H1 (cell line): ENCODE results near the gene HNRNPU. TPM values are rescaled to one million over a fixed set of nuclear protein-coding genes. Genes with fewer than 3 reads are reported as not detected.

Experiments used
- CTCF ChIA-PET: fragments of 300-600 bp; sonication (Branson Sonifier 250); formaldehyde crosslinking; loops from one replicate; lab custom pipeline; 2021; ENCODE audit not compliant: partially characterized antibody; lab: Charles Lee
- POLR2A ChIA-PET: fragments of 300-600 bp; sonication (Branson Sonifier 250); formaldehyde crosslinking; loops from one replicate; lab custom pipeline; 2021; ENCODE audit warnings: inconsistent platforms; ENCODE audit not compliant: partially characterized antibody; lab: Charles Lee
- DNase-seq, 2 experiments: peaks; one replicate each; pipeline versions ENCODE4 v3.0.0 to v3.0.0-alpha.2; 2010 to 2022; ENCODE audit warnings: low spot score in 2 of 2, low read depth in 1 of 2, mixed read lengths in 1 of 2
- FAIRE-seq: peaks from 2 replicates; lab custom pipeline; 2011; peaks lifted over from hg19 to GRCh38; lab: Jason Lieb, UNC
- H2AFZ ChIP-seq: 2 replicates; pipeline ENCODE4 v1.8.1; 2012; ENCODE audit warnings: low read length, inconsistent platforms
- H2AK5ac ChIP-seq: 2 replicates; pipeline ENCODE4 v1.6.1; 2013; ENCODE audit warnings: low read depth, low read length
- H2BK120ac ChIP-seq: replicated peaks from 2 replicates; pipeline ENCODE3; 2013; ENCODE audit warnings: low read depth, low read length, inconsistent platforms
- H2BK12ac ChIP-seq: 2 replicates; pipeline ENCODE4 v1.6.1; 2013; ENCODE audit warnings: low read depth, low read length
- H2BK15ac ChIP-seq: 2 replicates; pipeline ENCODE4 v1.6.1; 2013; ENCODE audit warnings: low read length
- H2BK20ac ChIP-seq: 2 replicates; pipeline ENCODE4 v1.6.1; 2013; ENCODE audit warnings: low read length
- H2BK5ac ChIP-seq: 2 replicates; pipeline ENCODE4 v1.6.1; 2013; ENCODE audit warnings: low read depth, low read length
- H3K14ac ChIP-seq: 2 replicates; pipeline ENCODE4 v1.6.1; 2013; ENCODE audit warnings: inconsistent platforms; ENCODE audit not compliant: insufficient read length
- H3K18ac ChIP-seq: 2 replicates; pipeline ENCODE4 v1.6.1; 2013; ENCODE audit warnings: low read length; ENCODE audit errors: extremely low read depth
- H3K23ac ChIP-seq: 2 replicates; pipeline ENCODE4 v1.6.1; 2013; ENCODE audit warnings: inconsistent platforms; ENCODE audit not compliant: insufficient read length
- H3K23me2 ChIP-seq: 2 replicates; pipeline ENCODE4 v1.6.1; 2013; ENCODE audit warnings: low read depth, low read length
- H3K27ac ChIP-seq: 2 replicates; pipeline ENCODE4 v1.6.1; 2011; ENCODE audit warnings: low read depth, low read length, inconsistent platforms
- H3K27me3 ChIP-seq, 4 experiments: replicated peaks in 1 of 4; 1 replicate in 1 of 4; 2 replicates in 3 of 4; pipeline versions ENCODE4 v1.6.1 to v1.8.1; 2011 to 2013; ENCODE audit warnings: low read length in 3 of 4, mild to moderate bottlenecking in 3 of 4, inconsistent platforms in 2 of 4, mixed read lengths in 2 of 4, moderate library complexity in 1 of 4; ENCODE audit not compliant: control insufficient read depth in 3 of 4, insufficient read depth in 3 of 4; ENCODE audit errors: extremely low read depth in 1 of 4
- H3K36me3 ChIP-seq, 4 experiments: 2 replicates each; pipeline versions ENCODE4 v1.6.1 to v1.8.1; 2011 to 2013; ENCODE audit warnings: mild to moderate bottlenecking in 4 of 4, low read length in 3 of 4, moderate library complexity in 2 of 4, control low read depth in 1 of 4, inconsistent platforms in 1 of 4; ENCODE audit not compliant: insufficient read depth in 4 of 4, control insufficient read depth in 2 of 4
- H3K4ac ChIP-seq: replicated peaks from 2 replicates; pipeline ENCODE3; 2013; ENCODE audit warnings: low read length, low read depth, mixed read lengths, inconsistent platforms; ENCODE audit not compliant: insufficient read length
- H3K4me1 ChIP-seq, 4 experiments: replicated peaks in 1 of 4; 1 replicate in 1 of 4; 2 replicates in 3 of 4; pipeline versions ENCODE4 v1.6.1 to v1.8.1; 2011 to 2013; ENCODE audit warnings: low read length in 3 of 4, inconsistent platforms in 2 of 4, mixed read lengths in 1 of 4; ENCODE audit not compliant: insufficient read depth in 4 of 4, control insufficient read depth in 3 of 4
- H3K4me2 ChIP-seq, 2 experiments: 2 replicates each; pipeline versions ENCODE4 v1.6.1 to v1.8.1; 2011 to 2013; ENCODE audit warnings: low read depth in 2 of 2, low read length in 2 of 2, control low read depth in 1 of 2, inconsistent platforms in 1 of 2, mild to moderate bottlenecking in 1 of 2; ENCODE audit not compliant: insufficient read depth in 1 of 2
- H3K4me3 ChIP-seq, 4 experiments: fragments of 200-600, 300-600 bp in 1 of 4; sonication (generic), shearing (Covaris generic), sonication (Bioruptor Twin) in 1 of 4; 2 replicates each; pipeline versions ENCODE4 v1.5.1 to v1.8.1; 2011 to 2016; ENCODE audit warnings: low read length in 4 of 4, low read depth in 3 of 4, control low read depth in 2 of 4, inconsistent platforms in 2 of 4, mild to moderate bottlenecking in 2 of 4, mixed read lengths in 1 of 4, moderate library complexity in 1 of 4; ENCODE audit not compliant: insufficient read depth in 2 of 4; ENCODE audit errors: extremely low read depth in 1 of 4
- H3K56ac ChIP-seq: replicated peaks from 2 replicates; pipeline ENCODE3; 2013; ENCODE audit warnings: low read depth, mild to moderate bottlenecking, mixed read lengths, low read length, inconsistent platforms; ENCODE audit not compliant: insufficient read length
- H3K79me1 ChIP-seq: 2 replicates; pipeline ENCODE4 v1.6.1; 2013; ENCODE audit warnings: low read depth, low read length, control low read depth
- H3K79me2 ChIP-seq, 2 experiments: 2 replicates each; pipeline versions ENCODE4 v1.6.1 to v1.8.1; 2012 to 2013; ENCODE audit warnings: low read length in 2 of 2, mild to moderate bottlenecking in 2 of 2, inconsistent platforms in 1 of 2; ENCODE audit not compliant: insufficient read depth in 2 of 2, control insufficient read depth in 1 of 2
- H3K9ac ChIP-seq, 4 experiments: replicated peaks in 1 of 4; 1 replicate in 1 of 4; 2 replicates in 3 of 4; pipeline versions ENCODE4 v1.6.1 to v1.8.1; 2011 to 2013; ENCODE audit warnings: low read depth in 3 of 4, low read length in 3 of 4, control low read depth in 2 of 4, mild to moderate bottlenecking in 2 of 4, moderate library complexity in 2 of 4, inconsistent platforms in 1 of 4; ENCODE audit errors: extremely low read depth in 1 of 4
- H3K9me3 ChIP-seq, 2 experiments: 2 replicates each; pipeline versions ENCODE4 v1.6.1 to v1.8.1; 2012 to 2013; ENCODE audit warnings: mild to moderate bottlenecking in 2 of 2, moderate library complexity in 2 of 2, control low read depth in 1 of 2, inconsistent platforms in 1 of 2, low read depth in 1 of 2, low read length in 1 of 2, mixed read lengths in 1 of 2; ENCODE audit not compliant: insufficient read depth in 2 of 2
- H4K20me1 ChIP-seq, 2 experiments: replicated peaks in 1 of 2; 2 replicates each; pipeline versions ENCODE3 to v1.8.1; 2011 to 2013; ENCODE audit warnings: inconsistent platforms in 2 of 2, low read length in 2 of 2, mild to moderate bottlenecking in 1 of 2; ENCODE audit not compliant: insufficient read depth in 2 of 2, control insufficient read depth in 1 of 2
- H4K5ac ChIP-seq: 2 replicates; pipeline ENCODE4 v1.6.1; 2013; ENCODE audit warnings: low read length, low read depth, mixed read lengths, inconsistent platforms; ENCODE audit not compliant: insufficient read length
- H4K8ac ChIP-seq: 2 replicates; pipeline ENCODE4 v1.8.0; 2013; ENCODE audit warnings: mild to moderate bottlenecking, moderate library complexity, low read length, inconsistent platforms; ENCODE audit not compliant: insufficient read depth; ENCODE audit errors: extremely low read depth
- H4K91ac ChIP-seq: replicated peaks from 2 replicates; pipeline ENCODE3; 2013; ENCODE audit warnings: low read length, mixed read lengths, inconsistent platforms; ENCODE audit not compliant: insufficient read length
- WGBS, 2 experiments: shearing (Covaris generic) in 1 of 2; methylation state at CpG; one replicate each; pipeline versions ENCODE4 v1.1.6 to v1.1.7; 2013 to 2015; ENCODE audit warnings: low lambda C conversion rate in 2 of 2, mixed read lengths in 2 of 2, inconsistent platforms in 1 of 2, low coverage in 1 of 2, missing lambda C conversion rate in 1 of 2; ENCODE audit not compliant: insufficient replicate concordance in 2 of 2, insufficient coverage in 1 of 2, insufficient read length in 1 of 2; ENCODE audit errors: extremely low coverage in 1 of 2, missing lambda C conversion rate in 1 of 2; 5-methylcytosine and 5-hydroxymethylcytosine counted together
- polyA plus RNA-seq, 7 experiments: library from polyadenylated mRNA; depleted of rRNA in 3 of 7; stranded (reverse) in 5 of 7; unstranded in 2 of 7; fragments of >200 nt in 5 of 7; fragments of 200-250 nt in 2 of 7; gene quantifications; 1 replicate in 5 of 7; 2 replicates in 1 of 7; 4 replicates in 1 of 7; pipeline versions ENCODE4 v1.2.1 to v1.2.3, GENCODE V29; 2011 to 2013; ENCODE audit warnings: missing spikeins in 2 of 7, mixed read lengths in 2 of 7
- total RNA-seq: library from RNA; stranded (reverse); fragmentation: NEBNext Ultra II Directional; extraction: Animal tissue kit (Norgen Biotek cat#: 25700); gene quantifications from 2 replicates; pipeline ENCODE4 v1.2.1, GENCODE V29; 2021

Gene HNRNPU
- total and polyA plus RNA-seq, 2 of the 8 experiments (the other 6 are each of a cell fraction or from before 2014, with no cell fraction given): 95.6 to 606 TPM

DNA sequence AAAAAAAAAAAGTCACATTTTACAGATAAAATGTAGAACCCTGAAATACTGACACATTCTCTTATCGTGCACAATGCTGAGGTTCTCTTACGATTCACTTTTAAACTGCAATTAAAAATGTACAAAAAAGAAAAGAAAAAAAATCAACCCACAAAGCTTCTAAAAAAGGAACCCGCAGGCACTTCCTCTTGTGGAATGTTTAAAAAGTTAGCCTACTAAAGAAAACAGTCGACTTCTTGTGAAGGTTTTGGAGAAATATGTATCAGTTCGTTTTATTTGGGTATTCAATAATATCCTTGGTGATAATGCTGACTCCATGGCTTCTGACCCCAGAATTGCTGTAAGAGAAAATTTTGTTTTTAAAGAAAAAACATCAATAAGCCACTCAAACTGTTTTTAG is 10.2 kb downstream of the HNRNPU start:
- Histone ChIP-seq H3K79me1 (no peaks in the 10 kb centered on the region; the same call in 1 of the 2 replicates), H4K91ac (no peak overlapping the region), H4K8ac (no peak overlapping the region; the same call in 1 of the 2 replicates), H3K79me2 (peaks cover 0 to 71% of the 10 kb centered on the region in 2 experiments; a peak in 2 of 4 replicates), H3K4me1 (peaks cover 0 to 4% (median 0%) of the 10 kb centered on the region in 4 experiments; a peak in 1 of 7 replicates), H3K56ac (no peak overlapping the region), H2BK12ac (no peak overlapping the region), H3K18ac (no peak overlapping the region), H3K4me2 (no peak overlapping the region), H3K23ac (no peak overlapping the region), H3K27me3 (no peaks in the 10 kb centered on the region), H2AFZ (no peak overlapping the region), H2AK5ac (no peak overlapping the region), H3K4me3 (no peak overlapping the region), H2BK20ac (no peak overlapping the region), H3K23me2 (no peaks in the 10 kb centered on the region), H2BK15ac (no peak overlapping the region), H3K9ac (no peak overlapping the region), H3K27ac (no peak overlapping the region), H2BK120ac (no peak overlapping the region), H3K14ac (no peak overlapping the region), H3K36me3 (peaks cover 38 to 100% (median 73%) of the 10 kb centered on the region in 4 experiments), H2BK5ac (no peak overlapping the region), H4K5ac (no peak overlapping the region), H3K4ac (no peak overlapping the region), H3K9me3 (no peaks in the 10 kb centered on the region), H4K20me1 (peaks cover 7 to 9% of the 10 kb centered on the region in 2 experiments)
- ChIA-PET POLR2A (interaction anchor here (0.6 to 29.6 kb wide), 5 partner anchors 3 to 214 kb away, joined by 3 to 677 read pairs (median 324); partner anchors contain the start of genes COX20 and HNRNPU), CTCF (no interaction called here)
- WGBS, 2 experiments: 84% methylated on average over 5 of the region's 5 CpGs; no CpG with 5 or more reads in 1 of the 2 experiments
- no peak for FAIRE-seq
- DNase-seq: no peak
